K562 (cell line): ENCODE measurements around the gene KRT75. TPM values are rescaled to one million over a fixed set of nuclear protein-coding genes. Genes with fewer than 3 reads are reported as not detected.

ENCODE experiments used
- ATAC-seq: fragments of 200-7000 bp; cut with Tn5 transposase; 3 replicates; pipeline ENCODE4 v1.9.1; 2020; ENCODE audit warnings: moderate library complexity
- BruUV-seq: library from RNA; stranded (reverse); fragments of 400-500 nt; replicated peaks from 2 replicates; lab custom pipeline; 2021; lab: Mats Ljungman, UMichigan
- CTCF ChIA-PET: fragments of 300-600 bp; formaldehyde crosslinking; extraction: SDS; loops from one replicate; lab custom pipeline; 2021; ENCODE audit warnings: low intra/inter-chr PET ratio; lab: Yijun Ruan, JAX
- POLR2A ChIA-PET: fragments of 300-600, 350-650 bp; sonication (Branson Sonifier 250); formaldehyde crosslinking; extraction: SDS; loops from one replicate; lab custom pipeline; 2021; ENCODE audit warnings: antibody characterized with exemption, inconsistent platforms; lab: Yijun Ruan, JAX
- DNase-seq, 4 experiments: peaks; one replicate each; pipeline versions ENCODE4 v3.0.0 to v3.0.0-alpha.2; 2011 to 2018; ENCODE audit warnings: low spot score in 3 of 4, mixed read lengths in 3 of 4; ENCODE audit errors: extremely low read depth in 1 of 4
- FAIRE-seq: peaks from 2 replicates; lab custom pipeline; 2011; peaks lifted over from hg19 to GRCh38; lab: Jason Lieb, UNC
- H2AFZ ChIP-seq: 2 replicates; pipeline ENCODE4 v1.6.0; 2011; ENCODE audit warnings: low read depth, low read length, control low read depth, inconsistent platforms
- H3K27ac ChIP-seq: fragments of 200-600 bp; 3 replicates; pipeline ENCODE4 v1.8.0; 2011; ENCODE audit warnings: low read depth, mild to moderate bottlenecking, control low read depth, inconsistent platforms, low read length, moderate library complexity, mixed read lengths; ENCODE audit errors: extremely low read depth
- H3K27me3 ChIP-seq, 2 experiments: fragments of 300-600 bp in 1 of 2; 2 replicates in 1 of 2; 3 replicates in 1 of 2; pipeline versions ENCODE4 v1.6.0 to v1.8.0; 2011; ENCODE audit warnings: inconsistent platforms in 2 of 2, low read length in 2 of 2, mild to moderate bottlenecking in 1 of 2, mixed read lengths in 1 of 2, moderate library complexity in 1 of 2; ENCODE audit not compliant: control insufficient read depth in 2 of 2, insufficient read depth in 2 of 2
- H3K36me3 ChIP-seq: fragments of 300-600 bp; 3 replicates; pipeline ENCODE4 v1.8.0; 2011; ENCODE audit warnings: mild to moderate bottlenecking, low read length, inconsistent platforms; ENCODE audit not compliant: control insufficient read depth, insufficient read depth
- H3K4me1 ChIP-seq, 2 experiments: fragments of 200-600 bp in 1 of 2; replicated peaks in 1 of 2; 2 replicates in 1 of 2; 3 replicates in 1 of 2; pipeline versions ENCODE4 v1.5.1 to v1.8.0; 2011; ENCODE audit warnings: inconsistent platforms in 2 of 2, low read length in 2 of 2, mild to moderate bottlenecking in 1 of 2, mixed read lengths in 1 of 2, moderate library complexity in 1 of 2; ENCODE audit not compliant: control insufficient read depth in 2 of 2, insufficient read depth in 2 of 2
- H3K4me2 ChIP-seq: 2 replicates; pipeline ENCODE4 v1.6.1; 2011; ENCODE audit warnings: low read length, control low read depth, inconsistent platforms, mixed read lengths; ENCODE audit not compliant: insufficient read depth
- H3K4me3 ChIP-seq: fragments of 200-600 bp; sonication (generic), shearing (Covaris generic); 2 replicates; pipeline ENCODE4 v1.5.1; 2016; ENCODE audit warnings: control low read depth, inconsistent platforms
- H3K79me2 ChIP-seq: fragments of 200-600 bp; 3 replicates; pipeline ENCODE4 v1.8.0; 2011; ENCODE audit warnings: low read length, inconsistent platforms; ENCODE audit not compliant: control insufficient read depth, insufficient read depth
- H3K9ac ChIP-seq, 2 experiments: 2 replicates each; pipeline versions ENCODE4 v1.6.0 to v1.6.1; 2011; ENCODE audit warnings: low read depth in 2 of 2, low read length in 2 of 2, control low read depth in 1 of 2, inconsistent platforms in 1 of 2, mild to moderate bottlenecking in 1 of 2, mixed read lengths in 1 of 2; ENCODE audit not compliant: insufficient read depth in 1 of 2
- H3K9me1 ChIP-seq: one replicate; pipeline ENCODE4 v1.6.0; 2011; ENCODE audit warnings: inconsistent platforms, mild to moderate bottlenecking, low read length, moderate library complexity; ENCODE audit not compliant: control insufficient read depth, insufficient read depth
- H3K9me3 ChIP-seq: replicated peaks from 2 replicates; pipeline ENCODE4 v1.5.1; 2011; ENCODE audit warnings: low read depth, low read length, inconsistent platforms; ENCODE audit not compliant: control insufficient read depth, insufficient read depth
- H4K20me1 ChIP-seq: replicated peaks from 2 replicates; pipeline ENCODE4 v1.6.1; 2011; ENCODE audit warnings: low read length, inconsistent platforms, mixed read lengths; ENCODE audit not compliant: control insufficient read depth, insufficient read depth
- CCNT2 ChIP-seq: IDR thresholded peaks from 2 replicates; pipeline ENCODE4 v1.6.1; 2011; ENCODE audit warnings: borderline replicate concordance, low read depth, mild to moderate bottlenecking, moderate library complexity, mixed read lengths, low read length; ENCODE audit not compliant: insufficient read length; ENCODE audit errors: extremely low read depth
- MIER1 ChIP-seq: fragments of 450-650 bp; IDR thresholded peaks from 2 replicates; pipeline ENCODE4 v1.6.1; 2016; ENCODE audit warnings: antibody characterized with exemption, mild to moderate bottlenecking, low read depth
- MLLT1 ChIP-seq, 2 experiments: fragments of 450-650 bp; IDR thresholded peaks; 2 replicates each; pipeline ENCODE4 v1.6.1; 2016
- RBFOX2 ChIP-seq: fragments of 200-400 bp; formaldehyde crosslinking; IDR thresholded peaks from 2 replicates; pipeline ENCODE4 v1.6.1; 2017; ENCODE audit warnings: low read depth, mild to moderate bottlenecking, low read length, moderate library complexity
- RCOR1 ChIP-seq, 2 experiments: IDR thresholded peaks; 2 replicates each; pipeline ENCODE4 v1.6.1; 2012; ENCODE audit warnings: low read depth in 2 of 2, low read length in 2 of 2, borderline replicate concordance in 1 of 2, improper control_type of control experiment in 1 of 2
- THAP7 ChIP-seq: fragments of 250-450 bp; sonication (Bioruptor Pico); IDR thresholded peaks from 2 replicates; pipeline ENCODE4 v1.5.0; 2021
- ZC3H11A ChIP-seq: IDR thresholded peaks from 2 replicates; pipeline ENCODE4 v1.6.1; 2012; ENCODE audit warnings: low read depth, low read length, improper control_type of control experiment
- ZC3H8 ChIP-seq: fragments of 450-650 bp; IDR thresholded peaks from 2 replicates; pipeline ENCODE4 v1.6.1; 2017
- WGBS: fragments of 100-300 bp; shearing (Covaris generic); methylation state at CpG from one replicate; pipeline ENCODE4 v1.1.6; 2016; ENCODE audit warnings: low coverage, mixed read lengths; ENCODE audit not compliant: insufficient coverage; ENCODE audit errors: missing lambda C conversion rate; 5-methylcytosine and 5-hydroxymethylcytosine counted together
- in situ Hi-C: fragments of 300-500 bp; cut with MboI; formaldehyde crosslinking; loops from 4 replicates; pipeline ENCODE4 v1.15.0; 2018; ENCODE audit warnings: inconsistent platforms, mixed read lengths
- intact Hi-C: fragments of 100-400 bp; cut with micrococcal nuclease; formaldehyde crosslinking; loops from 2 replicates; pipeline ENCODE4 v1.14.2; 2022
- polyA plus RNA-seq, 8 experiments: library from polyadenylated mRNA; depleted of rRNA in 4 of 8; stranded (reverse) in 5 of 8; unstranded in 3 of 8; fragments of >200 nt; fragmentation: Nextera tagmentation in 2 of 8; fragmentation: Illumina TruSeq in 1 of 8; extraction: Ambion mirVana in 2 of 8; extraction: Trizol in 1 of 8; gene quantifications; 2 replicates each; pipeline versions ENCODE4 v1.2.1 to v1.2.3, GENCODE V29; 2011 to 2014; ENCODE audit warnings: inconsistent platforms in 1 of 8, missing spikeins in 1 of 8
- total RNA-seq, 7 experiments: library from RNA; depleted of rRNA in 6 of 7; stranded (reverse); fragments of >200 nt in 6 of 7; fragmentation: Illumina TruSeq in 2 of 7; extraction: Trizol in 2 of 7; gene quantifications; 2 replicates each; pipeline versions ENCODE4 v1.2.1 to v1.2.3, GENCODE V29; 2011 to 2021; ENCODE audit warnings: low replicate concordance in 1 of 7
- TF ChIP-seq, protein P1 (sequence below): fragments of 250-450 bp; sonication (Bioruptor Pico); IDR thresholded peaks from 2 replicates; pipeline ENCODE4 v1.4.0; 2020; ENCODE audit warnings: mild to moderate bottlenecking, moderate library complexity

Gene KRT75
- total and polyA plus RNA-seq, 9 of the 15 experiments (the other 6 are each of a cell fraction or from before 2014, with no cell fraction given), result not detected

DNA sequence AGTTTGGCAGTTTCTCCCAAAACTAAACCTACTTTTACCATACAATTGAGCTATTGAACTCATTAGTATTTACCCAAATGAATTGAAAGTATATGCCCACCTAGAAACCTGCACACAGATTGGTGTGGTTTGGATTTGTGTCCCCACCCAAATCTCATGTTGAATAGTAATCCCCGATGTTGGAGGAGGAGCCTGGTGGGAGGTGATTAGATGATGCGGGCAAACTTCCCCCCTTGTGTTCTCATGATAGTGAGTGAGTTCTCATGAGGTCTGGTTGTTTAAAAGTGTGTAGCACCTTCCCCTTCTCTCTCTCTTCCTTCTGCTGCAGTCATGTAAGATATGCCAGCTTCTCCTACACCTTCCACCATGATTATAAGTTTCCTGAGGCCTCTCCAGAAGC, 43.5 kb upstream of the KRT75 start:
- Histone ChIP-seq H4K20me1 (no peaks in the 10 kb centered on the region; the same call in 1 of the 2 replicates), H2AFZ (no peak overlapping the region), H3K36me3 (no peaks in the 10 kb centered on the region), H3K9ac (no peak overlapping the region), H3K4me1 (no peaks in the 10 kb centered on the region), H3K9me3 (no peaks in the 10 kb centered on the region), H3K79me2 (no peaks in the 10 kb centered on the region), H3K4me2 (no peak overlapping the region), H3K4me3 (no peak overlapping the region), H3K9me1 (no peaks in the 10 kb centered on the region), H3K27me3 (peaks cover 0 to 3% of the 10 kb centered on the region in 2 experiments; a peak in 1 of 5 replicates), H3K27ac (no peak overlapping the region)
- no peak for FAIRE-seq
- WGBS, result 0% methylated on average over 2 of the region's 2 CpGs
- ATAC-seq, result no peak
- no peak for DNase-seq
- CTCF ChIA-PET, result no interaction called here
- BruUV-seq, result no TSS peak
- in situ Hi-C loops (no loop called here), intact Hi-C loops (no loop called here)
- POLR2A ChIA-PET, result no interaction called here
- TF ChIP-seq ZC3H8 (no peak), RBFOX2 (no peak), RCOR1 (IDR thresholded peaks at IDR 0.05; ENCODE audit: borderline replicate concordance in 1 of 2, low read depth in 2 of 2, low read length in 2 of 2) (no peak), THAP7 (CRISPR knock-in tag) (no peak), ZC3H11A (no peak), MLLT1 (IDR thresholded peaks at IDR 0.05) (no peak), CCNT2 (no peak), MIER1 (no peak)
- TF ChIP-seq, protein P1, sequence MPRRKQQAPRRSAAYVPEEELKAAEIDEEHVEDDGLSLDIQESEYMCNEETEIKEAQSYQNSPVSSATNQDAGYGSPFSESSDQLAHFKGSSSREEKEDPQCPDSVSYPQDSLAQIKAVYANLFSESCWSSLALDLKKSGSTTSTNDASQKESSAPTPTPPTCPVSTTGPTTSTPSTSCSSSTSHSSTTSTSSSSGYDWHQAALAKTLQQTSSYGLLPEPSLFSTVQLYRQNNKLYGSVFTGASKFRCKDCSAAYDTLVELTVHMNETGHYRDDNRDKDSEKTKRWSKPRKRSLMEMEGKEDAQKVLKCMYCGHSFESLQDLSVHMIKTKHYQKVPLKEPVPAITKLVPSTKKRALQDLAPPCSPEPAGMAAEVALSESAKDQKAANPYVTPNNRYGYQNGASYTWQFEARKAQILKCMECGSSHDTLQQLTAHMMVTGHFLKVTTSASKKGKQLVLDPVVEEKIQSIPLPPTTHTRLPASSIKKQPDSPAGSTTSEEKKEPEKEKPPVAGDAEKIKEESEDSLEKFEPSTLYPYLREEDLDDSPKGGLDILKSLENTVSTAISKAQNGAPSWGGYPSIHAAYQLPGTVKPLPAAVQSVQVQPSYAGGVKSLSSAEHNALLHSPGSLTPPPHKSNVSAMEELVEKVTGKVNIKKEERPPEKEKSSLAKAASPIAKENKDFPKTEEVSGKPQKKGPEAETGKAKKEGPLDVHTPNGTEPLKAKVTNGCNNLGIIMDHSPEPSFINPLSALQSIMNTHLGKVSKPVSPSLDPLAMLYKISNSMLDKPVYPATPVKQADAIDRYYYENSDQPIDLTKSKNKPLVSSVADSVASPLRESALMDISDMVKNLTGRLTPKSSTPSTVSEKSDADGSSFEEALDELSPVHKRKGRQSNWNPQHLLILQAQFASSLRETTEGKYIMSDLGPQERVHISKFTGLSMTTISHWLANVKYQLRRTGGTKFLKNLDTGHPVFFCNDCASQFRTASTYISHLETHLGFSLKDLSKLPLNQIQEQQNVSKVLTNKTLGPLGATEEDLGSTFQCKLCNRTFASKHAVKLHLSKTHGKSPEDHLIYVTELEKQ (CRISPR knock-in tag), result no peak
